Panc1 (cell line): ENCODE data around the gene UGGT2.

Experiments used
- CTCF ChIP-seq: fragments of 450-650 bp; IDR thresholded peaks from 2 replicates; pipeline ENCODE4 v1.5.1; 2017; ENCODE audit warnings: mild to moderate bottlenecking
- SIN3A ChIP-seq: IDR thresholded peaks from 2 replicates; pipeline ENCODE4 v1.6.1; 2012; ENCODE audit warnings: low read depth, mild to moderate bottlenecking, low read length, moderate library complexity, borderline replicate concordance; ENCODE audit not compliant: insufficient read depth
- TF ChIP-seq, protein P1 (sequence below), 2 experiments: IDR thresholded peaks; 2 replicates each; pipeline ENCODE4 v1.6.1; 2011 to 2012; ENCODE audit warnings: low read depth in 2 of 2, control low read depth in 1 of 2, low read length in 1 of 2, mild to moderate bottlenecking in 1 of 2, moderate library complexity in 1 of 2; ENCODE audit not compliant: insufficient read depth in 1 of 2

GRCh38 chr13:95921485-95921884 lies 131.7 kb downstream of the UGGT2 start:
- TF ChIP-seq CTCF (no peak), SIN3A (no peak)
- TF ChIP-seq, protein P1, sequence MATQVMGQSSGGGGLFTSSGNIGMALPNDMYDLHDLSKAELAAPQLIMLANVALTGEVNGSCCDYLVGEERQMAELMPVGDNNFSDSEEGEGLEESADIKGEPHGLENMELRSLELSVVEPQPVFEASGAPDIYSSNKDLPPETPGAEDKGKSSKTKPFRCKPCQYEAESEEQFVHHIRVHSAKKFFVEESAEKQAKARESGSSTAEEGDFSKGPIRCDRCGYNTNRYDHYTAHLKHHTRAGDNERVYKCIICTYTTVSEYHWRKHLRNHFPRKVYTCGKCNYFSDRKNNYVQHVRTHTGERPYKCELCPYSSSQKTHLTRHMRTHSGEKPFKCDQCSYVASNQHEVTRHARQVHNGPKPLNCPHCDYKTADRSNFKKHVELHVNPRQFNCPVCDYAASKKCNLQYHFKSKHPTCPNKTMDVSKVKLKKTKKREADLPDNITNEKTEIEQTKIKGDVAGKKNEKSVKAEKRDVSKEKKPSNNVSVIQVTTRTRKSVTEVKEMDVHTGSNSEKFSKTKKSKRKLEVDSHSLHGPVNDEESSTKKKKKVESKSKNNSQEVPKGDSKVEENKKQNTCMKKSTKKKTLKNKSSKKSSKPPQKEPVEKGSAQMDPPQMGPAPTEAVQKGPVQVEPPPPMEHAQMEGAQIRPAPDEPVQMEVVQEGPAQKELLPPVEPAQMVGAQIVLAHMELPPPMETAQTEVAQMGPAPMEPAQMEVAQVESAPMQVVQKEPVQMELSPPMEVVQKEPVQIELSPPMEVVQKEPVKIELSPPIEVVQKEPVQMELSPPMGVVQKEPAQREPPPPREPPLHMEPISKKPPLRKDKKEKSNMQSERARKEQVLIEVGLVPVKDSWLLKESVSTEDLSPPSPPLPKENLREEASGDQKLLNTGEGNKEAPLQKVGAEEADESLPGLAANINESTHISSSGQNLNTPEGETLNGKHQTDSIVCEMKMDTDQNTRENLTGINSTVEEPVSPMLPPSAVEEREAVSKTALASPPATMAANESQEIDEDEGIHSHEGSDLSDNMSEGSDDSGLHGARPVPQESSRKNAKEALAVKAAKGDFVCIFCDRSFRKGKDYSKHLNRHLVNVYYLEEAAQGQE (IDR thresholded peaks at IDR 0.05; ENCODE audit: insufficient read depth in 1 of 2, low read depth in 2 of 2, low read length in 1 of 2): no peak
